Measurements from ENCODE around the gene ATXN2L.

DNA sequence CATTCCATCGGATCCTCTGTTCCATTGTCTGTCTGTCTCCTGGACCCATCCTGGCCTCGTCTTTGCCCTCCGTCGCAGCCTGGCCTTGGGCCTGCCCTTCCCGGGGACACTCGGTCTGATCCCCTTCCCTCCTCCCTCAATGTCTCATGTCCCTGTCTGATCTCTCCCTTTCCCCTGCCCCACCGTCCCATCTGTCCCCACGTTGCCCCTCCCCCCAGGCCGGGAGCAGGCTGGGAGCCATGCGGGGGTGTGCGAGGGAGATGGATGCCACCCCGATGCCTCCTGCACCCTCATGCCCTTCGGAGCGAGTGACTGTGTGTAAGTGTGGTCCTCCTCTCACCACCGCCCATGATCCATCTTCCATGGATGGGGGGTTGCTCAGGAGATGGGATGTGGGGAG lies 50.2 kb downstream of the ATXN2L start:
- TF ChIP-seq, protein P1, sequence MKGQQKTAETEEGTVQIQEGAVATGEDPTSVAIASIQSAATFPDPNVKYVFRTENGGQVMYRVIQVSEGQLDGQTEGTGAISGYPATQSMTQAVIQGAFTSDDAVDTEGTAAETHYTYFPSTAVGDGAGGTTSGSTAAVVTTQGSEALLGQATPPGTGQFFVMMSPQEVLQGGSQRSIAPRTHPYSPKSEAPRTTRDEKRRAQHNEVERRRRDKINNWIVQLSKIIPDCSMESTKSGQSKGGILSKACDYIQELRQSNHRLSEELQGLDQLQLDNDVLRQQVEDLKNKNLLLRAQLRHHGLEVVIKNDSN (IDR thresholded peaks at IDR 0.05), result no peak
- TF ChIP-seq, protein P2, sequence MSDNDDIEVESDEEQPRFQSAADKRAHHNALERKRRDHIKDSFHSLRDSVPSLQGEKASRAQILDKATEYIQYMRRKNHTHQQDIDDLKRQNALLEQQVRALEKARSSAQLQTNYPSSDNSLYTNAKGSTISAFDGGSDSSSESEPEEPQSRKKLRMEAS (IDR thresholded peaks at IDR 0.05), result no peak
- TF ChIP-seq FOXM1 (IDR thresholded peaks at IDR 0.05; ENCODE audit: borderline replicate concordance, low read depth), result no peak
- no peak for TF ChIP-seq EP300 (IDR thresholded peaks at IDR 0.05; ENCODE audit: borderline replicate concordance)
- no peak for TF ChIP-seq YY1 (IDR thresholded peaks at IDR 0.05; ENCODE audit: low read depth)
- TF ChIP-seq EGR1 (IDR thresholded peaks at IDR 0.05), result no peak
- TF ChIP-seq TAF1 (IDR thresholded peaks at IDR 0.05; ENCODE audit: low read depth), result no peak
- TF ChIP-seq, protein P3, sequence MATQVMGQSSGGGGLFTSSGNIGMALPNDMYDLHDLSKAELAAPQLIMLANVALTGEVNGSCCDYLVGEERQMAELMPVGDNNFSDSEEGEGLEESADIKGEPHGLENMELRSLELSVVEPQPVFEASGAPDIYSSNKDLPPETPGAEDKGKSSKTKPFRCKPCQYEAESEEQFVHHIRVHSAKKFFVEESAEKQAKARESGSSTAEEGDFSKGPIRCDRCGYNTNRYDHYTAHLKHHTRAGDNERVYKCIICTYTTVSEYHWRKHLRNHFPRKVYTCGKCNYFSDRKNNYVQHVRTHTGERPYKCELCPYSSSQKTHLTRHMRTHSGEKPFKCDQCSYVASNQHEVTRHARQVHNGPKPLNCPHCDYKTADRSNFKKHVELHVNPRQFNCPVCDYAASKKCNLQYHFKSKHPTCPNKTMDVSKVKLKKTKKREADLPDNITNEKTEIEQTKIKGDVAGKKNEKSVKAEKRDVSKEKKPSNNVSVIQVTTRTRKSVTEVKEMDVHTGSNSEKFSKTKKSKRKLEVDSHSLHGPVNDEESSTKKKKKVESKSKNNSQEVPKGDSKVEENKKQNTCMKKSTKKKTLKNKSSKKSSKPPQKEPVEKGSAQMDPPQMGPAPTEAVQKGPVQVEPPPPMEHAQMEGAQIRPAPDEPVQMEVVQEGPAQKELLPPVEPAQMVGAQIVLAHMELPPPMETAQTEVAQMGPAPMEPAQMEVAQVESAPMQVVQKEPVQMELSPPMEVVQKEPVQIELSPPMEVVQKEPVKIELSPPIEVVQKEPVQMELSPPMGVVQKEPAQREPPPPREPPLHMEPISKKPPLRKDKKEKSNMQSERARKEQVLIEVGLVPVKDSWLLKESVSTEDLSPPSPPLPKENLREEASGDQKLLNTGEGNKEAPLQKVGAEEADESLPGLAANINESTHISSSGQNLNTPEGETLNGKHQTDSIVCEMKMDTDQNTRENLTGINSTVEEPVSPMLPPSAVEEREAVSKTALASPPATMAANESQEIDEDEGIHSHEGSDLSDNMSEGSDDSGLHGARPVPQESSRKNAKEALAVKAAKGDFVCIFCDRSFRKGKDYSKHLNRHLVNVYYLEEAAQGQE (IDR thresholded peaks at IDR 0.05; ENCODE audit: low read depth), result no peak
